MM.1S (cell line): ENCODE data around the gene RCCD1.
"Not testable (repeated sequence)": the region's sequence is repeated elsewhere in the genome, so short reads cannot be mapped to it uniquely, and the experiment has no call there.

Source experiments
- DNase-seq: peaks from one replicate; pipeline ENCODE4 v3.0.0-alpha.2; 2015
- H2AFZ ChIP-seq: fragments of 300-600 bp; sonication (generic); 2 replicates; pipeline ENCODE4 v1.6.0; 2016; ENCODE audit warnings: antibody characterized with exemption, low read length
- H3F3A ChIP-seq: fragments of 300-600 bp; sonication (generic); 2 replicates; pipeline ENCODE4 v1.6.1; 2016; ENCODE audit warnings: mild to moderate bottlenecking, antibody characterized with exemption, low read length, moderate library complexity, mixed read lengths; ENCODE audit not compliant: insufficient read depth
- H3K27ac ChIP-seq: fragments of 300-600 bp; sonication (generic); 2 replicates; pipeline ENCODE4 v1.5.1; 2016; ENCODE audit warnings: mild to moderate bottlenecking, low read length
- H3K27me3 ChIP-seq: fragments of 300-600 bp; sonication (generic); replicated peaks from 2 replicates; pipeline ENCODE4 v1.6.0; 2016; ENCODE audit warnings: low read length; ENCODE audit not compliant: insufficient read depth
- H3K36me3 ChIP-seq: fragments of 300-600 bp; sonication (generic); replicated peaks from 2 replicates; pipeline ENCODE4 v1.6.1; 2016; ENCODE audit warnings: mild to moderate bottlenecking, low read length, mixed read lengths; ENCODE audit not compliant: insufficient read depth
- H3K4me1 ChIP-seq: fragments of 300-600 bp; sonication (generic); 2 replicates; pipeline ENCODE4 v1.6.1; 2016; ENCODE audit warnings: low read length, mixed read lengths
- H3K4me2 ChIP-seq: fragments of 300-600 bp; sonication (generic); 2 replicates; pipeline ENCODE4 v1.6.0; 2016; ENCODE audit warnings: low read depth, low read length
- H3K4me3 ChIP-seq: fragments of 300-600 bp; sonication (generic); 2 replicates; pipeline ENCODE4 v1.5.1; 2016; ENCODE audit warnings: low read length, mixed read lengths
- H3K79me2 ChIP-seq: fragments of 300-600 bp; sonication (generic); 2 replicates; pipeline ENCODE4 v1.6.1; 2016; ENCODE audit warnings: mixed run types, low read length, mixed read lengths
- H3K9ac ChIP-seq: fragments of 300-600 bp; sonication (generic); 2 replicates; pipeline ENCODE4 v1.6.1; 2016; ENCODE audit warnings: low read length, mixed read lengths
- H3K9me2 ChIP-seq: fragments of 300-600 bp; sonication (generic); replicated peaks from 2 replicates; pipeline ENCODE4 v1.6.1; 2016; ENCODE audit warnings: mild to moderate bottlenecking, low read length, mixed read lengths; ENCODE audit not compliant: insufficient read depth
- H3K9me3 ChIP-seq: fragments of 300-600 bp; sonication (generic); replicated peaks from 2 replicates; pipeline ENCODE4 v1.6.1; 2016; ENCODE audit warnings: mild to moderate bottlenecking, low read length, mixed read lengths; ENCODE audit not compliant: insufficient read depth
- H4K20me1 ChIP-seq: fragments of 300-600 bp; sonication (generic); 2 replicates; pipeline ENCODE4 v1.6.1; 2016; ENCODE audit warnings: mild to moderate bottlenecking, low read length, moderate library complexity, mixed read lengths; ENCODE audit not compliant: insufficient read depth
- CTCF ChIP-seq: fragments of 300-600 bp; sonication (generic); IDR thresholded peaks from 2 replicates; pipeline ENCODE4 v1.5.1; 2016; ENCODE audit warnings: antibody characterized with exemption, low read length, mixed read lengths
- EZH2 ChIP-seq: fragments of 300-600 bp; sonication (generic); optimal IDR thresholded peaks from 2 replicates; pipeline ENCODE3; 2017; ENCODE audit warnings: low read depth, mild to moderate bottlenecking, antibody characterized with exemption, low read length, mixed read lengths
- EZH2phosphoT487 ChIP-seq: fragments of 300-600 bp; sonication (generic); IDR thresholded peaks from 2 replicates; pipeline ENCODE4 v1.6.1; 2018; ENCODE audit warnings: antibody characterized with exemption, low read length

The RCCD1 gene

DNA sequence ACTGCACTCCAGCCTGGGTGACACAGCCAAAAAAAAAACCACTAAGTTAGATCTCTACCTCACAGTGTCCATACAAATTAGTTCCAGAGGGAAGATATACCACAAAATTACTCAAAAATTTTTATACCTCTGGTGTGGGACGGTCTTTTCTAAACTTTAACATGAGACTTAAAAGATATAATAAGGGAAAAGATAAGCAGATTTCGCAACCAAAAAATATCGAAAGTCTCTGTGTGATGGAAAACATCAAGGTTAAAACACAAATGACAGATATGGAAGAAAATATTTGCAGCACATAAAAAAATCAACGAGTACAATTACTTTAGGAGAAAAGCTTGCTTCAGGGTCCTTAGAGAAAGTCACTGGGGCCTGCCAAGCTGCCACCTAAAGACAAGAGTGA, 32.8 kb upstream of the RCCD1 start:
- no peak overlapping the region for H3K4me2 ChIP-seq
- H3K27ac ChIP-seq, result no peak overlapping the region
- no peaks in the 10 kb centered on the region for H3F3A ChIP-seq
- TF ChIP-seq EZH2phosphoT487 (no peak), EZH2 (no peak), CTCF (no peak)
- H3K9ac ChIP-seq, result no peak overlapping the region
- H2AFZ ChIP-seq, result no peak overlapping the region
- no peaks in the 10 kb centered on the region for H3K27me3 ChIP-seq
- no peaks in the 10 kb centered on the region for H3K36me3 ChIP-seq
- no peaks in the 10 kb centered on the region for H3K79me2 ChIP-seq
- no peak for DNase-seq
- H3K4me3 ChIP-seq, result no peak overlapping the region
- H3K9me2 ChIP-seq, result no peaks in the 10 kb centered on the region
- H3K9me3 ChIP-seq, result no peaks in the 10 kb centered on the region
- no peaks in the 10 kb centered on the region for H3K4me1 ChIP-seq
- no peaks in the 10 kb centered on the region for H4K20me1 ChIP-seq

DNA sequence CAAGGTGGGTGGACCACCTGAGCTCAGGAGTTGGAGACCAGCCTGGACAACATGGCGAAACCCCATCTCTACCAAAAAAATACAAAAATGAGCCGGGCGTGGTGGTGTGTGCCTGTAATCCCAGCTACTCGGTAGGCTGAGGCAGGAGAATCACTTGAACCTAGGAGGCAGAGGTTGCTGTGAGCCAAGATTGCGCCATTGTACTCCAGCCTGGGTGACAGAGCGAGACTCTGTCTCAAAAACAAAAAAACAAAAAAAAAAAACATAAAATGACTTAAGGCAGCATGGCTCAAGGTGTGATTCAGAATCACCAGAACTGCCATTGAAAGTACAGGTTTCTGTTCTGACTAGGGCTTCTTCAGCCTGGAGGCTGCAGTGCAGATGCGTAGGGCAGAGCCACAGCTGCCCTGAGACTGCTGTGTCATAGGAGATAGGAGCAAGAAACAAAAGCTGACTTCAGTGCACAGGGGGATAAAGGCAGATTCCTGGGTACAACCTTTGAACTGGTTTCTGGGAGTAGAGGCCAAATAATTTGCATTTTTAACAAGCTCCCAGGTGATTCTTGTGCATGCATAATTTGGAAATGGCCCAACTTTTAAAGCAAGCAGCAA, 31.9 kb upstream of the RCCD1 start:
- not testable (repeated sequence) for H3K4me1 ChIP-seq, H3K4me2 ChIP-seq, H3K9me2 ChIP-seq, H3K36me3 ChIP-seq, H2AFZ ChIP-seq, H3K79me2 ChIP-seq, H3F3A ChIP-seq, H3K9ac ChIP-seq, H3K9me3 ChIP-seq, H3K4me3 ChIP-seq, H3K27ac ChIP-seq, H3K27me3 ChIP-seq, H4K20me1 ChIP-seq
- peak; percentile 19 for DNase-seq

DNA sequence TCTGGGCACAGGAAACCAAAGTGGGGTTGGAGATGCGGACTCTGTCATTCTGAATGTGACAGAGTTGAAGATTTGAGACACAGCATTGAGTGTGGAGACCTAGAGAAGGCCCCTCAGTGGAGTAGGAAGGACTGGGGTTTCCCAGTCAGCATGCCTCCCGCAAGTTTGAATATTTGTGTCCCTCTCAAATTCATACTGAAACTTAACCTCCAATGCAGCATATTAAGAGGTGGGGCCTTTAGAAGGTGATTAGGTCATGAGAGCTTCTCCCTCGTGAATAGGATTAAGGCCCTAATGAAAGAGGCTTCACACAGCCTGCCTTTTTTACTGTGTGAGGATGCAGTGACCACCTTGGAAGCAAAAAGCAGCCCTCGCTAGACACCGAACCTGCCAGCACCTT, 30.3 kb upstream of the RCCD1 start:
- Histone ChIP-seq H3K4me3 (no peak overlapping the region), H3K79me2 (peaks cover 6% of the 10 kb centered on the region), H3K9me2 (no peaks in the 10 kb centered on the region), H3K4me1 (peaks cover 4% of the 10 kb centered on the region; the same call in 1 of the 2 replicates), H4K20me1 (no peaks in the 10 kb centered on the region), H3K9ac (no peak overlapping the region), H2AFZ (no peak overlapping the region), H3K4me2 (no peak overlapping the region), H3K36me3 (no peaks in the 10 kb centered on the region), H3F3A (peaks cover 6% of the 10 kb centered on the region), H3K27ac (no peak overlapping the region), H3K9me3 (no peaks in the 10 kb centered on the region), H3K27me3 (no peaks in the 10 kb centered on the region)
- TF ChIP-seq EZH2phosphoT487, result no peak
- no peak for TF ChIP-seq CTCF
- no peak for TF ChIP-seq EZH2
- DNase-seq, result no peak

DNA sequence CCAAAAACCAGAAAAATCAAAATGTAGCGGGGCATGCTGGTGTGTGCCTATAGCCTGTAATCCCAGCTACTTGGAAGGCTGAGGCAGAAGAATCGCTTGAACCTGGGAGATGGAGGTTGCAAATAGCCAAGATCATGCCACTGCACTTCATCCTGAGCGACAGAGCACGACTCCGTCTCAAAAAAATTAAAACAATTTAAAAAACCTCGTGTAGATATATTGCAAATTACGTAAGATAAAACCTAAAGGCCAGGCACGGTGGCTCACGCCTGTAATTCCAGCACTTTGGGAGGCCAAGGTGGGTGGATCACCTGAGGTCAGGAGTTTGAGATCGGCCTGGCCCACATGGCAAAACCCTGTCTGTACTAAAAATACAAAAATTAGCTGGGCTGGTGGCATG, 27.9 kb upstream of the RCCD1 start:
- not testable (repeated sequence) for H3K4me2 ChIP-seq, H3K9ac ChIP-seq, H4K20me1 ChIP-seq, H3K4me1 ChIP-seq, H3K4me3 ChIP-seq, H2AFZ ChIP-seq, H3K9me2 ChIP-seq, H3K27me3 ChIP-seq, H3K27ac ChIP-seq, DNase-seq, H3K9me3 ChIP-seq, H3K36me3 ChIP-seq
- peaks cover 29% of the 10 kb centered on the region for H3F3A ChIP-seq
- H3K79me2 ChIP-seq, result peaks cover 11% of the 10 kb centered on the region

DNA sequence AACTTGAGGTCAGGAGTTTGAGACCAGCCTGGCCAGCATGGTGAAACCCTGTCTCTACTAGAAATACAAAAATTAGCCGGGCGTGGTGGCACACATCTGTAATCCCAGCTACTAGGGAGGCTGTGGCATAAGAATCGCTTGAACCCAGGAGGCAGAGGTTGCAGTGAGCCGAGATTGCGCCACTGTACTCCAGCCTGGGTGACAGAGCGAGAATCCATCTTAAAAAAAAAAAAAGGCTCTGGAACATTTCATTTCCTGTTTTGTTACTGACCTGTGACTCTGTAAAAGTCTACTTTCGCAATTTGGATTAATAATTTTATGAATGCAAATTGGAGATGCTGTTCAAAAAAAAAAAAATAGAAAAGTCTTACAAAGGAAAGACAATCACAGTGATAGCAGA, 26.6 kb upstream of the RCCD1 start:
- not testable (repeated sequence) for H3K36me3 ChIP-seq, H3K9me2 ChIP-seq, H2AFZ ChIP-seq, H3K27me3 ChIP-seq, H3K27ac ChIP-seq, H3K9me3 ChIP-seq, H3K4me3 ChIP-seq, H3K9ac ChIP-seq, H3K4me2 ChIP-seq, DNase-seq, H4K20me1 ChIP-seq
- Histone ChIP-seq H3K79me2 (peaks cover 11% of the 10 kb centered on the region), H3K4me1 (peaks cover 16% of the 10 kb centered on the region), H3F3A (peaks cover 33% of the 10 kb centered on the region)
